H9 (cell line): Measurements from ENCODE around the gene DOLPP1. TPM values are rescaled to one million over a fixed set of nuclear protein-coding genes. Genes with fewer than 3 reads are reported as not detected.

ENCODE experiments used
- DNase-seq: peaks from one replicate; pipeline ENCODE4 v3.0.0-alpha.2; 2017
- H2AFZ ChIP-seq: one replicate; pipeline ENCODE4 v1.6.1; 2013; ENCODE audit warnings: mild to moderate bottlenecking, low read length, control low read depth, moderate library complexity
- H2AK5ac ChIP-seq: 2 replicates; pipeline ENCODE4 v1.6.1; 2013; ENCODE audit warnings: low read length, control low read depth, mixed read lengths; ENCODE audit not compliant: insufficient read length
- H2BK120ac ChIP-seq: one replicate; pipeline ENCODE4 v1.6.1; 2013; ENCODE audit warnings: low read depth, mild to moderate bottlenecking, low read length, control low read depth, inconsistent platforms; ENCODE audit not compliant: poor library complexity, severe bottlenecking
- H2BK12ac ChIP-seq: 2 replicates; pipeline ENCODE4 v1.6.1; 2013; ENCODE audit warnings: low read length, control low read depth, mixed read lengths, low read depth; ENCODE audit not compliant: insufficient read length
- H2BK15ac ChIP-seq: 2 replicates; pipeline ENCODE4 v1.6.1; 2013; ENCODE audit warnings: low read depth, low read length, control low read depth
- H2BK20ac ChIP-seq: one replicate; pipeline ENCODE4 v1.6.1; 2013; ENCODE audit warnings: low read depth, mild to moderate bottlenecking, low read length, control low read depth, inconsistent platforms; ENCODE audit not compliant: poor library complexity, severe bottlenecking
- H2BK5ac ChIP-seq: 2 replicates; pipeline ENCODE4 v1.6.1; 2013; ENCODE audit warnings: low read length, control low read depth, mixed read lengths; ENCODE audit not compliant: insufficient read length
- H3K14ac ChIP-seq: 2 replicates; pipeline ENCODE4 v1.6.1; 2013; ENCODE audit warnings: low read length, control low read depth; ENCODE audit not compliant: insufficient read depth
- H3K18ac ChIP-seq: 2 replicates; pipeline ENCODE4 v1.6.1; 2013; ENCODE audit warnings: low read depth, mild to moderate bottlenecking, mixed read lengths, low read length, control low read depth; ENCODE audit not compliant: insufficient read length
- H3K23ac ChIP-seq: 2 replicates; pipeline ENCODE4 v1.6.1; 2013; ENCODE audit warnings: low read length, control low read depth, mixed read lengths, low read depth; ENCODE audit not compliant: insufficient read length
- H3K23me2 ChIP-seq: 2 replicates; pipeline ENCODE4 v1.6.1; 2013; ENCODE audit warnings: low read depth, mild to moderate bottlenecking, mixed read lengths, low read length, control low read depth; ENCODE audit not compliant: insufficient read length, poor library complexity, severe bottlenecking
- H3K27ac ChIP-seq: 2 replicates; pipeline ENCODE4 v1.5.1; 2013; ENCODE audit warnings: low read length, control low read depth, mixed read lengths, low read depth; ENCODE audit not compliant: insufficient read length
- H3K27me3 ChIP-seq: 2 replicates; pipeline ENCODE4 v1.6.1; 2013; ENCODE audit warnings: low read length, control low read depth, inconsistent platforms; ENCODE audit not compliant: insufficient read depth
- H3K4ac ChIP-seq: 2 replicates; pipeline ENCODE4 v1.6.1; 2013; ENCODE audit warnings: low read depth, mild to moderate bottlenecking, control low read depth, inconsistent platforms, low read length, moderate library complexity
- H3K4me1 ChIP-seq: 2 replicates; pipeline ENCODE4 v1.6.1; 2013; ENCODE audit warnings: low read length, control low read depth, inconsistent platforms; ENCODE audit not compliant: insufficient read depth
- H3K4me2 ChIP-seq: 2 replicates; pipeline ENCODE4 v1.6.1; 2013; ENCODE audit warnings: low read length, control low read depth, mixed read lengths; ENCODE audit not compliant: insufficient read length, insufficient read depth
- H3K56ac ChIP-seq: 2 replicates; pipeline ENCODE4 v1.6.1; 2013; ENCODE audit warnings: low read depth, mild to moderate bottlenecking, mixed read lengths, low read length, control low read depth; ENCODE audit not compliant: insufficient read length
- H3K79me1 ChIP-seq: 2 replicates; pipeline ENCODE4 v1.6.1; 2013; ENCODE audit warnings: low read depth, mild to moderate bottlenecking, moderate library complexity, low read length, control low read depth, inconsistent platforms; ENCODE audit not compliant: insufficient read depth, poor library complexity, severe bottlenecking
- H3K79me2 ChIP-seq: 2 replicates; pipeline ENCODE4 v1.6.1; 2013; ENCODE audit warnings: low read length, control low read depth, inconsistent platforms; ENCODE audit not compliant: insufficient read depth
- H3K9ac ChIP-seq: 2 replicates; pipeline ENCODE4 v1.6.1; 2013; ENCODE audit warnings: low read length, control low read depth, mixed read lengths; ENCODE audit not compliant: insufficient read length; ENCODE audit errors: extremely low read depth
- H3K9me3 ChIP-seq: one replicate; pipeline ENCODE4 v1.6.1; 2013; ENCODE audit warnings: low read depth, low read length, inconsistent platforms; ENCODE audit not compliant: control insufficient read depth
- H3T11ph ChIP-seq: one replicate; pipeline ENCODE4 v1.6.1; 2013; ENCODE audit warnings: mild to moderate bottlenecking, low read length, control low read depth, inconsistent platforms
- H4K20me1 ChIP-seq: one replicate; pipeline ENCODE4 v1.6.1; 2013; ENCODE audit not compliant: control insufficient read depth, insufficient read length, insufficient read depth
- H4K5ac ChIP-seq: 2 replicates; pipeline ENCODE4 v1.6.1; 2013; ENCODE audit warnings: low read depth, mild to moderate bottlenecking, mixed read lengths, low read length, control low read depth; ENCODE audit not compliant: insufficient read length
- H4K8ac ChIP-seq: replicated peaks from 2 replicates; pipeline ENCODE4 v1.6.1; 2013; ENCODE audit warnings: low read length, control low read depth, mixed read lengths, low read depth; ENCODE audit not compliant: insufficient read length
- H4K91ac ChIP-seq: 2 replicates; pipeline ENCODE4 v1.6.1; 2013; ENCODE audit warnings: low read depth, mild to moderate bottlenecking, moderate library complexity, mixed read lengths, low read length, control low read depth; ENCODE audit not compliant: insufficient read length
- H3K27ac Mint-ChIP-seq, 3 experiments: 2 replicates in 2 of 3; 3 replicates in 1 of 3; pipeline ENCODE4 v1.8.0; 2020 to 2021; ENCODE audit warnings: mixed read lengths in 3 of 3, mild to moderate bottlenecking in 1 of 3, moderate library complexity in 1 of 3
- H3K27me3 Mint-ChIP-seq: 2 replicates; pipeline ENCODE4 v1.8.0; 2021; ENCODE audit warnings: low read depth, mild to moderate bottlenecking, moderate library complexity, mixed read lengths
- H3K36me3 Mint-ChIP-seq, 3 experiments: 2 replicates in 2 of 3; 3 replicates in 1 of 3; pipeline ENCODE4 v1.8.0; 2020 to 2021; ENCODE audit warnings: low read depth in 3 of 3, mixed read lengths in 3 of 3; ENCODE audit not compliant: insufficient read depth in 1 of 3
- H3K4me1 Mint-ChIP-seq, 2 experiments: 2 replicates each; pipeline ENCODE4 v1.8.0; 2020; ENCODE audit warnings: mixed read lengths in 2 of 2
- H3K4me3 Mint-ChIP-seq, 2 experiments: 2 replicates in 1 of 2; 3 replicates in 1 of 2; pipeline ENCODE4 v1.8.0; 2020 to 2021; ENCODE audit warnings: mild to moderate bottlenecking in 2 of 2, mixed read lengths in 2 of 2, moderate library complexity in 1 of 2
- H3K9me3 Mint-ChIP-seq, 2 experiments: 2 replicates in 1 of 2; 3 replicates in 1 of 2; pipeline ENCODE4 v1.8.0; 2020; ENCODE audit warnings: mild to moderate bottlenecking in 2 of 2, mixed read lengths in 2 of 2, moderate library complexity in 1 of 2
- WGBS: extraction: QIAGEN DNeasy Blood & Tissue Kit; methylation state at CpG from one replicate; pipeline ENCODE4 v1.1.7; 2013; ENCODE audit warnings: missing lambda C conversion rate, low lambda C conversion rate, mixed read lengths; ENCODE audit not compliant: insufficient read length; ENCODE audit errors: extremely low coverage; 5-methylcytosine and 5-hydroxymethylcytosine counted together
- total RNA-seq: library from RNA; stranded (reverse); gene quantifications from 2 replicates; pipeline ENCODE4 v1.2.1, GENCODE V29; 2021
- TF ChIP-seq, protein P1 (sequence below): fragments of 200-600 bp; sonication (generic); conservative IDR thresholded peaks from 3 replicates; pipeline ENCODE4 v1.8.0; 2021; ENCODE audit warnings: antibody characterized with exemption, mild to moderate bottlenecking

DOLPP1 gene
- total RNA-seq, 1 experiment from 2014 or later: 42.6 TPM

GRCh38 chr9:129124506-129125069, 43.7 kb downstream of the DOLPP1 start:
- Mint-ChIP-seq H3K27ac (peak overlapping the region in 2 of 3 experiments; percentile 56 to 81; a peak in 4 of 7 replicates), H3K4me1 (peaks cover 18 to 26% of the 10 kb centered on the region in 2 experiments), H3K4me3 (no peak overlapping the region), H3K36me3 (peaks cover 25 to 63% (median 61%) of the 10 kb centered on the region in 3 experiments), H3K27me3 (no peaks in the 10 kb centered on the region; the same call in 1 of the 2 replicates), H3K9me3 (no peaks in the 10 kb centered on the region)
- H2BK12ac ChIP-seq: no peak overlapping the region
- no peaks in the 10 kb centered on the region for H4K20me1 ChIP-seq
- WGBS: no CpG with 5 or more reads among the region's 3 CpGs
- H2BK15ac ChIP-seq: no peak overlapping the region
- TF ChIP-seq, protein P1, sequence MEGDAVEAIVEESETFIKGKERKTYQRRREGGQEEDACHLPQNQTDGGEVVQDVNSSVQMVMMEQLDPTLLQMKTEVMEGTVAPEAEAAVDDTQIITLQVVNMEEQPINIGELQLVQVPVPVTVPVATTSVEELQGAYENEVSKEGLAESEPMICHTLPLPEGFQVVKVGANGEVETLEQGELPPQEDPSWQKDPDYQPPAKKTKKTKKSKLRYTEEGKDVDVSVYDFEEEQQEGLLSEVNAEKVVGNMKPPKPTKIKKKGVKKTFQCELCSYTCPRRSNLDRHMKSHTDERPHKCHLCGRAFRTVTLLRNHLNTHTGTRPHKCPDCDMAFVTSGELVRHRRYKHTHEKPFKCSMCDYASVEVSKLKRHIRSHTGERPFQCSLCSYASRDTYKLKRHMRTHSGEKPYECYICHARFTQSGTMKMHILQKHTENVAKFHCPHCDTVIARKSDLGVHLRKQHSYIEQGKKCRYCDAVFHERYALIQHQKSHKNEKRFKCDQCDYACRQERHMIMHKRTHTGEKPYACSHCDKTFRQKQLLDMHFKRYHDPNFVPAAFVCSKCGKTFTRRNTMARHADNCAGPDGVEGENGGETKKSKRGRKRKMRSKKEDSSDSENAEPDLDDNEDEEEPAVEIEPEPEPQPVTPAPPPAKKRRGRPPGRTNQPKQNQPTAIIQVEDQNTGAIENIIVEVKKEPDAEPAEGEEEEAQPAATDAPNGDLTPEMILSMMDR: no peak
- no peaks in the 10 kb centered on the region for H3K79me1 ChIP-seq
- no peak overlapping the region for H2AK5ac ChIP-seq
- H3K23me2 ChIP-seq: no peaks in the 10 kb centered on the region
- H4K8ac ChIP-seq: no peak overlapping the region
- peaks cover 6% of the 10 kb centered on the region; the same call in 1 of the 2 replicates for H3K4me1 ChIP-seq
- H3K14ac ChIP-seq: no peak overlapping the region
- peaks cover 2% of the 10 kb centered on the region; the same call in 1 of the 2 replicates for H3K79me2 ChIP-seq
- no peak overlapping the region for H3K18ac ChIP-seq
- no peak overlapping the region for H4K91ac ChIP-seq
- no peak overlapping the region for H2AFZ ChIP-seq
- no peak overlapping the region for H3K56ac ChIP-seq
- H2BK120ac ChIP-seq: no peak overlapping the region
- DNase-seq: no peak
- H3K4me2 ChIP-seq: no peak overlapping the region
- H3K9me3 ChIP-seq: no peaks in the 10 kb centered on the region
- H4K5ac ChIP-seq: no peak overlapping the region
- no peak overlapping the region for H3K27ac ChIP-seq
- no peak overlapping the region for H3K23ac ChIP-seq
- no peak overlapping the region for H3T11ph ChIP-seq
- H2BK20ac ChIP-seq: no peak overlapping the region
- H3K27me3 ChIP-seq: no peaks in the 10 kb centered on the region
- H3K9ac ChIP-seq: no peak overlapping the region
- no peak overlapping the region for H3K4ac ChIP-seq
- no peak overlapping the region for H2BK5ac ChIP-seq
